HG02885 (cell line): Measurements from ENCODE around the gene CACYBP.
A peak's percentile ranks its signal among the peaks of the same experiment; 100 is the strongest.

Source experiments
- ATAC-seq: cut with Tn5 transposase; IDR thresholded peaks from one replicate; pipeline ENCODE4 v1.9.1; 2021; ENCODE audit warnings: mild to moderate bottlenecking; ENCODE audit not compliant: unreplicated experiment, poor library complexity

The CACYBP gene

GRCh38 chr1:174971466-174971865, 28.3 kb upstream of the CACYBP start:
- ATAC-seq, result no peak

DNA sequence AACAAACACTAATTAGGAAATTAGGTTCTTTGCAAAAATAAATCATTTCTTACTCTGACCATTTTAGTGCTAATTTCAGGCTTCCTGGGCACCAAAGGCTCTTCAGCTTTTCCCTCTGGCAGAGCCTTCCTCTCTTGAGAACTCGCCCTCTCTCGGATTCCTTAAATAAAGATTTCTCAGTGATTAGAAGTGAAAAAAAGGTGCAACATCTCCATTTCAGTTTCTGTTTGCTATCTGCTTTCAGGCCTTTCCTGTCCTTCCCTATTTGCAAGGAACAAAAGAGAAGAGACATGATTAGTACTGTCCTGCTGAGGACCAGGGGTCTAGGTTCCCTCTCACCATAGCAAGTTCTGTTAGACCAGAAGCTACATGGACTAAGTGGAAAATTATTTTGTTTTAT, 27.8 kb upstream of the CACYBP start:
- ATAC-seq, result no peak

DNA sequence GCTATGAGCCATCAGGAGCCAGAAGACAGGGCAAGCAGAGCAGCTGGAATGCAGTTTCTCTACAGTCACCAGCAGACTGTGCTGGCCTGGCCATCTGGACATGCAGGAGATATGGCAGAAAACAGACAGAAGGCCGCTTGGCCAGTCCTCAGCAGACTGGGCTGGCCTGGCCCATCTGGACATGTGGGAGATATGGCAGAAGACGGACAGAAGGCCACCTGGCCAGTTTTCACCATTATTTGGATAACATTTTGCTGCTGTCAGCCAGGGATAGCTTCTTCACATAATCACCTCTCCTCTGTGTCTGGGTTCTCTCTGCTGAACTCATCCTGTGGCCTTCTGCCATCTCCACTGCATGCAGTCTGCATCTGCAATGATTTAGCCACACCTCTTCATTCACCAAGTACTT, 25.0 kb upstream of the CACYBP start:
- no peak for ATAC-seq

- no peak for ATAC-seq
These were observed 24.0 kb upstream of the CACYBP start for GRCh38 chr1:174975764-174976163.

DNA sequence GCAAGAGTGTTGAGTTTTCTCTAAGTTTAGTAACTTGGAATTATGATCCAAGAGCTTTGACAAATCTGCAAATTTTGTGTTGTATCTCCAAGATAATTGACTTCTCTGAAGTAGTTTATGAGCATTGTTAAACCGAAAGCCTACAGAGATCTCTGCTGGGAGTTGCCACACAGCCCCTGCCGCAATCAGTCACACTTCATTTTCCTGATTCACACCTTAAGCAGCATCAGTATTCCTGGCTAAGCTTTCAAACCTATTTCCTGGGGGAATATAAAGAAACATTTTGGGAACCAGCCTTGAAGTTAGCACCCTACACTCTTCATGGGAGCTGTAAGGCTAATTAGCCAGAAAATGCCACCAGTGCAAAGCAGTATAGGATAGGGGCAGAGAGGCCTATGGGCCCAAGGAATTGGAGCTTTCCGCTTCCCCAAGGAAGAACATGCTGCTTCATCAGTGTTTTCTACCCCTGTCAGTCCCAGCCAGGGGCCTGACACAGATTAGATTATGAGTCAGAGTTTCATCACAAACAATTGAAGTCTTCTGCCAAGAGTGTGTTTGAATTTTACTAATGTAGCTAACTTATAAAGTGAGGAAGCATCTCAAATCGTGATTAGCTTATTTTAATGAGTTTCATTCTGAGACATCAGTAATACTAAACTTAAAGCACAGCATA, 23.2 kb upstream of the CACYBP start:
- no peak for ATAC-seq

- no peak for ATAC-seq
These were observed 16.6 kb upstream of the CACYBP start for GRCh38 chr1:174982971-174983689.

DNA sequence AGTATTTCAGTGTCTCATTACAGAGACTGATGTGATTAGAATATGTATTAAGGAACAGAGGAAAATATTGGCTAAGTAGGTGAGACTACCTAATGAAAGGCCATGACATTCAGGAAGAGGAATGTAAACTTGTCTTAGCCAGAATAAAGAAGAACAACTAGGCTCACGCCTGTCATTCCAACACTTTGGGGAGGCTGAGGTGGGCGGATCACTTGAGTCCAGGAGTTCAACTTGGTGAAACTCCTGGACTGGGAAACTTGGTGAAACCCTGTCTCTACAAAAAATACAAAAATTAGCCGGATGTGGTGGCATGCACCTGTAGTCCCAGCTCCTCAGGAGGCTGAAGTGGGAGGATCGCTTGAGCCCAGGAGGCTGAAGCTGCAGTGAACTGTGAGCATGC, 14.8 kb upstream of the CACYBP start:
- ATAC-seq, result no peak

DNA sequence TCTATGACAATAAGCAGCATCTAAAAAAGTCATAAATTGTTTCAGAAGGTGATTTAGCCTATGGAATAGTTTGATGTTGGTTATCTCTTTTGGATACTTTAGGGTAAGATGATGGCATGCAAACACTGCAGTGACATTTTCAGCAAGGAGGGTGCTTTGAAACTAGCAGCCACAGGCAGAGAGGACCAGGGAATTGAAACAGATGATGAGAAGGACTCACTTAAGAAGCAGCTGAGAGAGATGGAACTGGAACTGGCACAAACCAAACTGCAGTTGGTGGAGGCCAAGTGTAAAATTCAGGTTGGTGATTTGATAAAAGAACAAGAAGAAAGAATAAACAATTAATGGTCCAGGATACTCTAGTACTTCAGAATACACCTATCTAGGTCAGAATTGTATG, 11.2 kb upstream of the CACYBP start:
- ATAC-seq, result no peak

- peak; percentile 65 for ATAC-seq
These were observed 10.8 kb upstream of the CACYBP start for GRCh38 chr1:174988986-174989385.

DNA sequence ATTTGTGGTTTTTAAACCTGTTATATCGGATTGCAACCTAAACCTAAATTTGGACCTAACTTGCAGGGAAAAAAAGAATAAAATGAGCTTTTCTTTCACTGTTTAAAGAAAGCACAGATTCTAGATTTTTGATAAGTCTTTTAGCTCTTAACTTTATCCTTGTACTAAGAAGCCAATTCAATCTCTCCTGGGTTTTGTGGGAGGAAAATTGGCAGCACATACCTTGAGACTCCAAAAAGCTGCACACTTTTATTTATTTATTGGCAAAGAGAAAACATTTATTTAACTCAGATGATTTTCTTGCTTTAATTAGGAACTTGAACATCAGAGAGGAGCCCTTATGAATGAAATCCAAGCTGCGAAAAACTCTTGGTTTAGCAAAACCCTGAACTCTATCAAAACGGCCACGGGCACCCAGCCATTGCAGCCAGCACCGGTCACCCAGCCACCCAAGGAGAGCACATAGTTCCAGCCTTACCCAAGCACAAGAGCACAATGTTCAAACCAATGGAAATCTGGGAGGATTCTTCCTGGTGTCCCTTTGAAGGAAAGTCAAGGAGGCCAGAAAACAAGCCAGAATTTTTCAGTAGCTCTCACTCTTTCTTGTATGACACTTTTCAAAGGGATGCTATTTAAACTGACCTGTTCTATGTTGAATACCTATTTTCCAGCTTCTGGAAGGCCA, 10.1 kb upstream of the CACYBP start:
- no peak for ATAC-seq

DNA sequence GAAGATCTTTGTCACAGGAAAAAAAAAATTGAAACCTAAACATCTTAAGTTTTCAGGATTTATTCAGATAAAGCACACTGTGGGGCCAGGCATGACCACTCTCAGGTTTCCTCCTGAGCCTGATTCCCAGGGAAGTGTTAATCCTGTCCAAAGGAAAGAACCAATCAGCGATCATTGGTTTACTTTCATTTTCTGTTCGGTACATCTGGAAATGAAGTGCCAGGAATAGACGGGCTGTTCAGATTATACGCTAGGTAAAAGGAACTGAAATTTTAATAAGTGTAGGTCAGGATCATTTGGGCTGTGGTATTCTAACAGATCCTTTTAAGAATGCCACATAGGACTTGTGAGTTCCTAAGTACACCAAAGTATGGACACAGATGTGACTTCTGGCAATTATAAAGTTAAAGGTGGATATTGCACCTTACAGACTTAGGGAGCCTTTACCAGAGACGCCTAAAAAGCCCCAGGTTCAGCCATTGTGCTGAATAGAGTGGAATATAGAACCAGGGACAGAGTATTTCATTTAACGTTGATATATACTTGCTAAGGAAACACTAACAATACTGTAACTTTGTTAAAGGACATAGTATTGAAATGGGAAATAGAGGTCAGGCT, 9.3 kb upstream of the CACYBP start:
- ATAC-seq, result peak; percentile 46

DNA sequence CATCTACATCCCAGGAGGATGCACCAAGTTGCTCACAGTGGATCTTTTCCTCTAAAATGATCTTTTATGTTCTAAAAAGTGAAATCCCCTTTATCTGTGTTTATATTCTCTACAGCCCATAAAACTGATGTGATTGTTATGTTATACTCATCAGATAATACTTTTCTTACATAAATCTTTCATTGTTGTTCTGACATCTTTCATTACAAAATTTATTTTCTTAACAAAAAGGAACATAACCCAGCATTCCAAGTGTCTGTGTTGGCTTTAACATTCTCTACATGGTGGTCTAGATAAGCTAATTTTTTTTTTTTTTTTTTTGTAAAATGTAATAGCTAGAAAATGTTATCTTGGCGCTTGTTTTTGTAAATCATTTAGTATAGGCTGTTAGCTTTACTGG, 8.3 kb upstream of the CACYBP start:
- no peak for ATAC-seq

DNA sequence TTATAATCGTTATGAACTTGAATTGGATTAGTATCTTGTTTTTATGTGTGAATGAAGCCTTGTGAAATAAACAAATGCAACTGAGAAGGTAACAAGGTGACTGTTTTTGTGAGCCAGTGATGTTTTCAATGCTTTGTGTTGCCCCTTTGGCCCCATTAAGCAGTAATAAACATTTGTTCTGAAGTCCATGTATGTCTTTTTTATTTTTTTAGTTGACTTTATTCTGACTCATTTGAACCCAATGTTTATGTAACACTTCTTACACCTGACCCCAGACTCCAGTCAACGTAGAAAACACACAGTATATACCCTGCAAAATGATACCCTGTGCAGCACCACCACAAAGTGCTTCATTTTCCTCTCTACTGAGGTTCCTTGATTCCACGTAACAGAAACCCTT, 4.6 kb upstream of the CACYBP start:
- no peak for ATAC-seq

DNA sequence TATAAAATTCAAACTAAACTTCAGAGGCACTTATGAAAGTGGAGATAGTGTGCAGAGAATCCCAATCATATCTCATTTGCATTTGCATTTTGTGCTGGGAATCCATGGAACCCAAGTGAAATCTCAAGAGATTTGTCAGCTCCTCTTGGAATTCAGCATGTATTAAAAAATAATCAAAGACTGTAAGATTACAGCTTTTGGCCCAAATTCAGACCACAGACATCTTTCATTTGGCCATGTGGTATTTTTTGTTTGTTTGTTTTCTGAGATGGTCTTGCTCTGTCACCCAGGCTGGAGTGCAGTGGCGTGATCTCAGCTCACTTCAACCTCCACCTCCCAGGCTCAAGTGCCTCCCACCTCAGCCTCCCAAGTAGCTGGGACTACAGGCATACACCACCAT, 3.8 kb upstream of the CACYBP start:
- no peak for ATAC-seq

DNA sequence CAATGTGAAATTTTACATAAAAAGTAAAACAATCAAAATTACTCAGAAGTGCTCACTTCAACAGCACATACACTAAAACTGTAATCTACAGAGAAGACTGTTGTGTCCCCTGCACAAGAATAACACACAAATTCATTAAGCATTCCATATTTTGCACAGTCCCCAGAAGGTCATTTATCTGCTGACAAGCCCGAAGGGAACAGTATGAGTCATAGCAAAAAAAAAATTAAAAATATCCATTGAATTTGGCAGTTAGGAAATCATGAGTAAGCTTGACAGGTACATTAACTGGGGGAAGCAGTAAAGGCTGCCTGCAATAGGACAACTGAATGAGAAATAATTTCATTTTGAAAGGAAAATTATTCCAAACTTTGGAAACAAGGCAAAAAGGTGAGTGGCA, 3.3 kb upstream of the CACYBP start:
- ATAC-seq, result no peak

DNA sequence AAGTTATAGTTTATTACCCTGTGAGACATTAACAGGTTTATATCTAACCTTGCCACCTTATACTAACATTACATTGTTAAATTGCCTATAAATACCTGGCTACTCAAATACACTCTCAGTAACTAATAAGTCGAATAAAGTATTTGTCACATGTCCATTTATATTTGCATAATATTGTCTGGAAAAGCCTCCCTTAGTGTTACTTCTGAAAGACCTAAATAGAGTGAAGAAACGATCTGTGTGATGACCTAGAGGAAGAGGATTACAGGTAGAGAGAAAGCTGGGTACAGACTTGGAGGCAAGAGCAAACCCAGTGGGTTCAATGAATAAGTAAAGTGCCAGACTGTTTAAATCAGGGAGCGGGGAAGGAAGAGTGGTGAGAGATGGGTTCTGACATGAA, 2.7 kb upstream of the CACYBP start:
- no peak for ATAC-seq

DNA sequence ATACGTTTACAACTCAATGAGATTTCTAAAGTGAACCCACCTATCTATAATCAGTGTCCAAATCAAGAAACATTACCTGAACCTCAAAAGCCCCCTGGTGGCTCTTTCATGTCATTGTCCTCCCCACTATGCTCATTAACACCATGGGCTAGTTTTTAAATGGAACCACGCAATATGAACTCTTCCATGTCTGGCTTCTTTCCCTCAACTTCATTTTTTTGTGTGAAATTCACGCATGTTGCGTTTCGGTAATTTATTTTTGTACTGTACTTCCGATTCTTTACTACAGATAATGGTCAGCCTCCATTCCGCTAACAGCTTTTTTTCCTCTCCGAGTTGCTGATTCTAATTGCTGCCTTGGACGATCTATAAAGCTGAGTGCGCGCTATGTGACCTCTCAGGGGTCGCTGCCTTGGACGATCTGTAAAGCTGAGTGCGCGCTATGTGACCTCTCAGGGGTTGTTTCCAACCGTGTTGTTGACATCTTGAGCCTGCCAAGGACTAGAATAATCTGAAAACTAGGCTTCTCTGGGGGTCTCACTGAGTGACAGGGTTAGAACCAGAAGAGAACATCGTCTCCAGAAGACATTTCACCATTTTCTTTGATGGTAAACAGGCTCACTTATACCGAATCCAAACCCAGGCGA, 1.1 kb upstream of the CACYBP start:
- peak; percentile 18 for ATAC-seq

- peak; percentile 78 for ATAC-seq
These were observed 371 bp upstream of the CACYBP start for GRCh38 chr1:174999216-174999935.

DNA sequence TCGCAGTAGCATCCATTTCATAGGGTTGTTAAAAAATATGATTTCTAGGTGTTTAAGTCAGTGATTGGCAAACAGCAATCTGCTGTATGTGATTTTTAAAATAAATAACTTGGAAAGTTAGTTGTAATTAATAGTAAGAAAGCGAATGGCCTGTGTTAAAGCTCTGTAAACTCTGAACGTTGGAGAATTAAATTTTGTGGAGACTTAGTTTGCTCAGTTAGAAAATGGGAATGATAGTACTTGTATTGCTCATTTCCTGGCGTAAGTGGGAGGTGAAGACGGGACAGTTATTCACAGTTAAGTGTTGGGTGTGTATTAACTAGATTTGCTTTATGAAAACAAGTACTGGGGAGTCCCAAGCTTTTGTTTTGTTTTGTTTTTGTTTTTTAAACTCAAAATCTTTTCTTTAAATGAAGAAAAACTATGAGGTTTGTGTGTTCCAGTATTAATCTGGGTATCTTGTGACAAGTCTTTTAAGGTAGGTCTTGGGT, 995 bp downstream of the CACYBP start:
- ATAC-seq, result no peak
